Measurements from ENCODE around the gene CAPN13. TPM values are rescaled to one million over a fixed set of nuclear protein-coding genes. Genes with fewer than 3 reads are reported as not detected.

The CAPN13 gene
- total RNA-seq, 1 experiment from 2014 or later = 5.7 TPM

GRCh38 chr2:30713698-30714097 lies 93.5 kb downstream of the CAPN13 start:
- H3K4me3 Mint-ChIP-seq = 0 out of 5 replicates have a peak overlapping the region, but pooled peaks of 1 of the 2 experiments have one; percentile 21
- H3K18ac ChIP-seq (ENCODE audit: insufficient read length, low read depth, low read length) = no peak overlapping the region
- no peak overlapping the region for H2BK5ac ChIP-seq (ENCODE audit: insufficient read length, low read length)
- no peak overlapping the region for H4K5ac ChIP-seq (ENCODE audit: insufficient read length, low read depth, low read length)
- no peaks in the 10 kb centered on the region for H3K23me2 ChIP-seq (ENCODE audit: insufficient read length, low read depth, low read length, poor library complexity, severe bottlenecking)
- H3K9me3 ChIP-seq (ENCODE audit: control insufficient read depth, low read depth, low read length) = no peaks in the 10 kb centered on the region
- H4K91ac ChIP-seq (ENCODE audit: insufficient read length, low read depth, low read length) = no peak overlapping the region
- no peaks in the 10 kb centered on the region for H3K79me2 ChIP-seq (ENCODE audit: insufficient read depth, low read length)
- no peak overlapping the region for H3K27ac Mint-ChIP-seq
- no peak overlapping the region for H3K23ac ChIP-seq (ENCODE audit: insufficient read length, low read depth, low read length)
- TF ChIP-seq, protein P1, sequence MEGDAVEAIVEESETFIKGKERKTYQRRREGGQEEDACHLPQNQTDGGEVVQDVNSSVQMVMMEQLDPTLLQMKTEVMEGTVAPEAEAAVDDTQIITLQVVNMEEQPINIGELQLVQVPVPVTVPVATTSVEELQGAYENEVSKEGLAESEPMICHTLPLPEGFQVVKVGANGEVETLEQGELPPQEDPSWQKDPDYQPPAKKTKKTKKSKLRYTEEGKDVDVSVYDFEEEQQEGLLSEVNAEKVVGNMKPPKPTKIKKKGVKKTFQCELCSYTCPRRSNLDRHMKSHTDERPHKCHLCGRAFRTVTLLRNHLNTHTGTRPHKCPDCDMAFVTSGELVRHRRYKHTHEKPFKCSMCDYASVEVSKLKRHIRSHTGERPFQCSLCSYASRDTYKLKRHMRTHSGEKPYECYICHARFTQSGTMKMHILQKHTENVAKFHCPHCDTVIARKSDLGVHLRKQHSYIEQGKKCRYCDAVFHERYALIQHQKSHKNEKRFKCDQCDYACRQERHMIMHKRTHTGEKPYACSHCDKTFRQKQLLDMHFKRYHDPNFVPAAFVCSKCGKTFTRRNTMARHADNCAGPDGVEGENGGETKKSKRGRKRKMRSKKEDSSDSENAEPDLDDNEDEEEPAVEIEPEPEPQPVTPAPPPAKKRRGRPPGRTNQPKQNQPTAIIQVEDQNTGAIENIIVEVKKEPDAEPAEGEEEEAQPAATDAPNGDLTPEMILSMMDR (conservative IDR thresholded peaks at IDR 0.05) = no peak
- H3K4me1 Mint-ChIP-seq = no peaks in the 10 kb centered on the region
- no peak overlapping the region for H2AK5ac ChIP-seq (ENCODE audit: insufficient read length, low read length)
- H3K27ac ChIP-seq (ENCODE audit: insufficient read length, low read depth, low read length) = no peak overlapping the region
- H3K4me2 ChIP-seq (ENCODE audit: insufficient read depth, insufficient read length, low read length) = no peak overlapping the region
- no peak overlapping the region for H4K8ac ChIP-seq (replicated peaks; ENCODE audit: insufficient read length, low read depth, low read length)
- no peak overlapping the region for H2BK20ac ChIP-seq (ENCODE audit: low read depth, low read length, poor library complexity, severe bottlenecking)
- no peak overlapping the region for H2BK12ac ChIP-seq (ENCODE audit: insufficient read length, low read depth, low read length)
- DNase-seq = no peak
- H3K27me3 ChIP-seq (ENCODE audit: insufficient read depth, low read length) = no peaks in the 10 kb centered on the region
- H3K9me3 Mint-ChIP-seq = peaks cover 15 to 21% of the 10 kb centered on the region in 2 experiments
- H3K79me1 ChIP-seq (ENCODE audit: insufficient read depth, low read depth, low read length, poor library complexity, severe bottlenecking) = no peaks in the 10 kb centered on the region
- no peak overlapping the region for H3K14ac ChIP-seq (ENCODE audit: insufficient read depth, low read length)
- H4K20me1 ChIP-seq (ENCODE audit: control insufficient read depth, insufficient read depth, insufficient read length) = no peaks in the 10 kb centered on the region
- H3T11ph ChIP-seq (ENCODE audit: low read length) = no peak overlapping the region
- H3K36me3 Mint-ChIP-seq (ENCODE audit: insufficient read depth in 1 of 3, low read depth in 3 of 3) = peaks cover 0 to 11% (median 10%) of the 10 kb centered on the region in 3 experiments; a peak in 5 of 7 replicates
- no peak overlapping the region for H2BK15ac ChIP-seq (ENCODE audit: low read depth, low read length)
- no peaks in the 10 kb centered on the region for H3K4me1 ChIP-seq (ENCODE audit: insufficient read depth, low read length)
- H2AFZ ChIP-seq (ENCODE audit: low read length) = no peak overlapping the region
- H3K27me3 Mint-ChIP-seq (ENCODE audit: low read depth) = no peaks in the 10 kb centered on the region
- H3K56ac ChIP-seq (ENCODE audit: insufficient read length, low read depth, low read length) = no peak overlapping the region
- H3K9ac ChIP-seq (ENCODE audit: extremely low read depth, insufficient read length, low read length) = no peak overlapping the region
- no peak overlapping the region for H3K4ac ChIP-seq (ENCODE audit: low read depth, low read length)
- H2BK120ac ChIP-seq (ENCODE audit: low read depth, low read length, poor library complexity, severe bottlenecking) = no peak overlapping the region
- WGBS (ENCODE audit: extremely low coverage, insufficient read length, low lambda C conversion rate) = no CpG with 5 or more reads among the region's 3 CpGs
